Spleen (tissue), 7 donors: ENCODE results near the gene TTLL11.

Source experiments
- POLR2A ChIP-seq, 3 donors: fragments of 450-650 bp; IDR thresholded peaks; one replicate each; pipeline ENCODE4 v1.5.1; 2017; ENCODE audit warnings: antibody characterized with exemption in 3 of 3, mild to moderate bottlenecking in 1 of 3
- POLR2AphosphoS5 ChIP-seq, 3 donors: sonication (generic); formaldehyde crosslinking; IDR thresholded peaks; one replicate each; pipeline ENCODE4 v1.5.1; 2017; ENCODE audit warnings: antibody characterized with exemption in 3 of 3
- TF ChIP-seq, protein P1 (sequence below), 11 experiments: fragments of 200-600 bp in 7 of 11; fragments of 450-650 bp in 4 of 11; sonication (generic) in 4 of 11; IDR thresholded peaks in 8 of 11; conservative IDR thresholded peaks in 3 of 11; 1 replicate in 7 of 11; 2 replicates in 4 of 11; pipeline versions ENCODE4 v1.4.0 to v1.8.0; 2016 to 2021; ENCODE audit warnings: antibody characterized with exemption in 11 of 11, inconsistent platforms in 4 of 11, mild to moderate bottlenecking in 1 of 11
- donor health status: DM: no; HTN: no; CAD: no; lungs with moderate emphysema.
- donor health status: DM: no; HTN: no; CAD: no.
- donor health status: DM: no; HTN: no; CAD: no.

DNA sequence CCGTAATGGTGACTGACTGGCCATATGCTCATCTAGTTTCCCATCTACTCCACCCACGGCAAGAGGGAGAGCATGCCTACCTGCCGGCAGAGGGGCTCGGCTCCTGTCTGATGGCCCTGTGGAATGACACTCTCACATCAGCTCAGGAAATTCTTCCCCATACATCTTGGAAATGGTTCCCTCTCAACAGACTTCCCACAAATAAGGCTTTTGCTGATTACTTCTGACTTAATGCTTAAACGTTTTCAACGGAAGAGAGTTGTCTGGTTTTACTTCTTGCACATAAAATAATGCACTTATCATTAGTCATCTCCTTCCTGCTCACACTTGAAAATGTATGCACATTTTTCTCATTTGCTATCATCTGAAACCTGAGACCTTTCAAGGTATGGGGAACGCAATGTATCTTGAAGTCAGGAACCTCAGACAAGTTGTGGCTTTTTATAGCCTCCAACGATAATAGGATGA is 129.5 kb downstream of the TTLL11 start:
- TF ChIP-seq, protein P1, sequence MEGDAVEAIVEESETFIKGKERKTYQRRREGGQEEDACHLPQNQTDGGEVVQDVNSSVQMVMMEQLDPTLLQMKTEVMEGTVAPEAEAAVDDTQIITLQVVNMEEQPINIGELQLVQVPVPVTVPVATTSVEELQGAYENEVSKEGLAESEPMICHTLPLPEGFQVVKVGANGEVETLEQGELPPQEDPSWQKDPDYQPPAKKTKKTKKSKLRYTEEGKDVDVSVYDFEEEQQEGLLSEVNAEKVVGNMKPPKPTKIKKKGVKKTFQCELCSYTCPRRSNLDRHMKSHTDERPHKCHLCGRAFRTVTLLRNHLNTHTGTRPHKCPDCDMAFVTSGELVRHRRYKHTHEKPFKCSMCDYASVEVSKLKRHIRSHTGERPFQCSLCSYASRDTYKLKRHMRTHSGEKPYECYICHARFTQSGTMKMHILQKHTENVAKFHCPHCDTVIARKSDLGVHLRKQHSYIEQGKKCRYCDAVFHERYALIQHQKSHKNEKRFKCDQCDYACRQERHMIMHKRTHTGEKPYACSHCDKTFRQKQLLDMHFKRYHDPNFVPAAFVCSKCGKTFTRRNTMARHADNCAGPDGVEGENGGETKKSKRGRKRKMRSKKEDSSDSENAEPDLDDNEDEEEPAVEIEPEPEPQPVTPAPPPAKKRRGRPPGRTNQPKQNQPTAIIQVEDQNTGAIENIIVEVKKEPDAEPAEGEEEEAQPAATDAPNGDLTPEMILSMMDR (IDR thresholded peaks at IDR 0.05 in 8 of 11, conservative IDR thresholded peaks at IDR 0.05 in 3 of 11): no peak
- TF ChIP-seq POLR2AphosphoS5 (IDR thresholded peaks at IDR 0.05) (no peak), POLR2A (IDR thresholded peaks at IDR 0.05) (no peak)
